ENCODE results near the gene TEKT5.

DNA sequence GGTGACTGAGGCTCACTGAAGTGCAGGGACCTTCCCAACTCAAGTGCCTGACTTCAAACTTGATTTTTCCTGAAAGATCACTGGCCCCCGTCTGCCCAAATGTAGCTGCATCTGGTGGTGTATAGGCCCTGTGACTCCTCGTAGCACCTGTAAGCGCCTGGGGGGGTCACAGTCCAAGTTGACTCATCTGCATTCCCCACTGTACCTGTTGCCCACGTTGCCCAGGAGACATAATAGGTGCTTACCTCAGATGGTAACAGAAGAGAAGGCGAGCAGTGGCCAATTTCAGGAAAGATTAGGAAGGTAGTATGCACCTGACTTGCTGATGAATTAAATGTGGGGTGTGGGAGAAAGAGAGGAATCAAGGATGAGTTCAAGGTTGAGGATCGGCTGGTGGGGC is 70.2 kb downstream of the TEKT5 start:
- TF ChIP-seq, protein P1, sequence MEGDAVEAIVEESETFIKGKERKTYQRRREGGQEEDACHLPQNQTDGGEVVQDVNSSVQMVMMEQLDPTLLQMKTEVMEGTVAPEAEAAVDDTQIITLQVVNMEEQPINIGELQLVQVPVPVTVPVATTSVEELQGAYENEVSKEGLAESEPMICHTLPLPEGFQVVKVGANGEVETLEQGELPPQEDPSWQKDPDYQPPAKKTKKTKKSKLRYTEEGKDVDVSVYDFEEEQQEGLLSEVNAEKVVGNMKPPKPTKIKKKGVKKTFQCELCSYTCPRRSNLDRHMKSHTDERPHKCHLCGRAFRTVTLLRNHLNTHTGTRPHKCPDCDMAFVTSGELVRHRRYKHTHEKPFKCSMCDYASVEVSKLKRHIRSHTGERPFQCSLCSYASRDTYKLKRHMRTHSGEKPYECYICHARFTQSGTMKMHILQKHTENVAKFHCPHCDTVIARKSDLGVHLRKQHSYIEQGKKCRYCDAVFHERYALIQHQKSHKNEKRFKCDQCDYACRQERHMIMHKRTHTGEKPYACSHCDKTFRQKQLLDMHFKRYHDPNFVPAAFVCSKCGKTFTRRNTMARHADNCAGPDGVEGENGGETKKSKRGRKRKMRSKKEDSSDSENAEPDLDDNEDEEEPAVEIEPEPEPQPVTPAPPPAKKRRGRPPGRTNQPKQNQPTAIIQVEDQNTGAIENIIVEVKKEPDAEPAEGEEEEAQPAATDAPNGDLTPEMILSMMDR (conservative IDR thresholded peaks at IDR 0.05; ENCODE audit: low read depth, low read length), result no peak
- no peak for TF ChIP-seq EZH2 (IDR thresholded peaks at IDR 0.05; ENCODE audit: borderline replicate concordance, low read depth, low read length, poor library complexity, severe bottlenecking)

Data from A673 (cell line).